ENCODE data around the gene SLC22A31. TPM values are rescaled to one million over a fixed set of nuclear protein-coding genes. Genes with fewer than 3 reads are reported as not detected.
A peak's percentile ranks its signal among the peaks of the same experiment; 100 is the strongest.
"Not testable (repeated sequence)": the region's sequence is repeated elsewhere in the genome, so short reads cannot be mapped to it uniquely, and the experiment has no call there.

The SLC22A31 gene
- total RNA-seq, 1 donor from 2014 or later, result not detected

- peak; percentile 50 for ATAC-seq
Observed at GRCh38 chr16:89192956-89193575, 7.3 kb downstream of the SLC22A31 start.

- ATAC-seq, result peak; percentile 10
Observed at GRCh38 chr16:89192186-89192955, 8.0 kb downstream of the SLC22A31 start.

DNA sequence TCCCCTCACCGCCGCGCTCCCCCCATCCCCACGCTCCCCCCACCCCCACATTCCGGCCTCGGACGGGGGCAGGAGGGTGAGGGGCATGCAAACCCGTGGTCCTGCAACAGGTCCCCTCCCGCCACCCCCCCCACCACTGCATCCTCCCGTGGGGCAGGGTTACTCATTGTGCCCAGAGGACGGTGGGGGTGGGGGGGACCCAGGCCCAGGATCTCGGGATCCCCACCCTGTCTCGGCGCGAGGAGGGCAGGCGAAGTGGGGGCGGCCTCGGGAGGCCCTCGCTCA, 8.5 kb downstream of the SLC22A31 start:
- peak; percentile 1 for ATAC-seq

DNA sequence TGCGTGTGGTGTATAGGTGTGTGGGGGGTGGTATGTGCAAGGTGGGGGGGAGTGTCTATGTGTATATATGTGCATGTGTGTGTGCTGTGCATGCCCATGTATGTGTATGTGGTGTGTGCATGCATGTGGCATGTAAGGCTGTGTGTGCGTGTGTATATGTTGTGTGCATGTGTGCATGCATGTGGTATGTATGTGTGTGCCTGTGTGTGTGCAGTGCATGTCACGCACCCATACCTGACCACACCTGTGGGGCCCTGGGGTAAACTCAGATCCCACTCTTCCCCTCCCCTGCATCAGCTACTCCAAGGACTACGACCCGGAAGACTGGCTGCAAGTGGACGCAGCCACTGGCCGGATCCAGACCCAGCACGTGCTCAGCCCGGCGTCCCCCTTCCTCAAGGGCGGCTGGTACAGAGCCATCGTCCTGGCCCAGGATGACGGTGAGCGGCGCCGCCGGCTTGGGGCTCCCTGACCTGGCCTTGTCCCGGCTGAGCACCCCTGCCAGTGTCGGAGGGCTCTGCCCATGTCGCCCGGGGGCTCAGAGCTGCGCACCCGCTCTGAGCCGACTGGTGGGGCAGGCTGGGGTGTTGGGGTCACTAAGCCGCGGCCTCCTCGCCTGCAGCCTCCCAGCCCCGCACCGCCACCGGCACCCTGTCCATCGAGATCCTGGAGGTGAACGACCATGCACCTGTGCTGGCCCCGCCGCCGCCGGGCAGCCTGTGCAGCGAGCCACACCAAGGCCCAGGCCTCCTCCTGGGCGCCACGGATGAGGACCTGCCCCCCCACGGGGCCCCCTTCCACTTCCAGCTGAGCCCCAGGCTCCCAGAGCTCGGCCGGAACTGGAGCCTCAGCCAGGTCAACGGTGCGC, 9.1 kb downstream of the SLC22A31 start:
- ATAC-seq, result no peak

GRCh38 chr16:89190150-89190958, 10.0 kb downstream of the SLC22A31 start:
- no peak for ATAC-seq

DNA sequence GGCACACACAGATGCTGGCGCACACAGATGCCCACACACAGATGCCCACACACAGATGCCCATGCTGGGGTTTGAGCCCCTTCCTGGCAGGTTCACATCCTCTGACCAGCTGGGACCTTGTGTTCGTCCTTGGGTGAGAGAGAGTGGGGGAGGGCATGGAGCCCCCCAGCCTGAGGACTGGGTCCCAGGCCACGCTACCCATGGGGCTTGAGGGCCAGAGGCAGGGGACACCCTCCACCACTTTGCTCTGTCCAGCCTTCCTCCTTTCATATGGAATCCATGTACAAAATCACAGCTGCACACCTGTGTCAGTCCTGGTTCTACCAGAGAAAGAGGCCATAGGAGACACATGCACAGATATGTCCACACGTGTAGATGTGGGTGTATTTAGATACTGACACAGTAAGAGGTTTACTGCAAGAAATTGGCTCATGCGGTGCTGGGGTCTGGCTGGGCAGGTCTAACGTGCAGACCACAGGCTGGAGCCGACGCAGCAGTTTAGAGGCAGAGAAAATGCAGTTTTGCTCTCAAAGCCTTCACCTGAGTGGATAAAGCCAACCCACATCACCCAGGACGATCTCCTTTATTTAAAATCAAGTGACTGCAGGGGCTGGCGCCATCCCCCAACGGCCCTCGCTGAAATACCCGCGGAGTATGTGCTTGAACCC, 10.8 kb downstream of the SLC22A31 start:
- no peak for ATAC-seq

- not testable (repeated sequence) for ATAC-seq
Observed at GRCh38 chr16:89188471-89189357, 11.6 kb downstream of the SLC22A31 start.

DNA sequence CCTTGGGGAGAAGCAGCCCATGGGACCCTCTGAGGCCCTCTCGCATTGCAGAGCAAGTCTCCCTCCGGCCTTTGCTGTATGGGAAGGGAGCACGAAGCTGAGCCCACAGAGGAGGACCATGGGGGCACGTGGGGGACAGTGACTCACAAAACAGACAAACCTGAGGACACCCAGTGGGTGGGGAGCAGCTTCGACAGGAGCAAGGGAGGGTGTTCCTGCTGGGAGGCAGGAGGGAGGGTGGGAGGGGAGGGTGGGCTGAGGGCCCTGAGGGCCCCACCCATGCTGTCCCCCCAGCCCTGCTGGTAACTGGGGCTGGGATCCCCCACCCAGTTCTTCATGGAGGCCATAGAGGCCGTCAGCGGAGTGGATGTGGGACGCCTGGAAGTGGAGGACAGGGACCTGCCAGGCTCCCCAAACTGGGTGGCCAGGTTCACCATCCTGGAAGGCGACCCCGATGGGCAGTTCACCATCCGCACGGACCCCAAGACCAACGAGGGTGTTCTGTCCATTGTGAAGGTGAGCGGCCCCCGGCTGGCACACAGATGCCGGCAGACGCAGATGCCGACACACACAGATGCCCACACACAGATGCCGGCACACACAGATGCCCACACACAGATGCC, 12.5 kb downstream of the SLC22A31 start:
- ATAC-seq, result peak; percentile 5

GRCh38 chr16:89187032-89187769, 13.1 kb downstream of the SLC22A31 start:
- ATAC-seq, result peak; percentile 6

DNA sequence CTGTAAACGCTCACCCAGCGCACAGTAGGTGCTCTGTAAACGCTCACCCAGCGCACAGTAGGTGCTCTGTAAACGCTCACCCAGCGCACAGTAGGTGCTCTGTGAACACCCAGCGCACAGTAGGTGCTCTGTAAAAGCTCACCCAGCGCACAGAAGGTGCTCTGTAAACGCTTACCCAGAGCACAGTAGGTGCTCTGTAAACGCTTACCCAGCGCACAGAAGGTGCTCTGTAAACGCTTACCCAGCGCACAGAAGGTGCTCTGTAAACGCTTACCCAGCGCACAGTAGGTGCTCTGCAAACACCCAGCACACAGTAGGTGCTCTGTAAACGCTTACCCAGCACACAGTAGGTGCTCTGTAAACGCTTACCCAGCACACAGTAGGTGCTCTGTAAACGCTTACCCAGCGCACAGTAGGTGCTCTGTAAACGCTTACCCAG, 13.7 kb downstream of the SLC22A31 start:
- ATAC-seq, result not testable (repeated sequence)

DNA sequence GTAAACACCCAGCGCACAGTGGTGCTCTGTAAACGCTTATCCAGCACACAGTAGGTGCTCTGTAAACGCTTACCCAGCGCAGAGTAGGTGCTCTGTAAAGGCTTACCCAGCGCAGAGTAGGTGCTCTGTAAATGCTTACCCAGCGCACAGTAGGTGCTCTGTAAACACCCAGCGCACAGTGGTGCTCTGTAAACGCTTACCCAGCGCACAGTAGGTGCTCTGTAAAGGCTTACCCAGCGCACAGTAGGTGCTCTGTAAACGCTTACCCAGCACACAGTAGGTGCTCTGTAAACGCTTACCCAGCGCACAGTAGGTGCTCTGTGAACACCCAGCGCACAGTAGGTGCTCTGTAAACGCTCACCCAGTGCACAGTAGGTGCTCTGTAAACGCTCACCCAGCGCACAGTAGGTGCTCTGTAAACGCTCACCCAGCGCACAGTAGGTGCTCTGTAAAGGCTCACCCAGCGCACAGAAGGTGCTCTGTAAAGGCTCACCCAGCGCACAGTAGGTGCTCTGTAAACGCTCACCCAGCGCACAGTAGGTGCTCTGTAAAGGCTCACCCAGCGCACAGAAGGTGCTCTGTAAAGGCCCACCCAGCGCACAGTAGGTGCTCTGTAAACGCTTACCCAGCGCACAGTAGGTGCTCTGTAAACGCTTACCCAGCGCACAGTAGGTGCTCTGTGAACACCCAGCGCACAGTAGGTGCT, 14.3 kb downstream of the SLC22A31 start:
- not testable (repeated sequence) for ATAC-seq

GRCh38 chr16:89184933-89185794, 15.2 kb downstream of the SLC22A31 start:
- ATAC-seq, result peak; percentile 23

DNA sequence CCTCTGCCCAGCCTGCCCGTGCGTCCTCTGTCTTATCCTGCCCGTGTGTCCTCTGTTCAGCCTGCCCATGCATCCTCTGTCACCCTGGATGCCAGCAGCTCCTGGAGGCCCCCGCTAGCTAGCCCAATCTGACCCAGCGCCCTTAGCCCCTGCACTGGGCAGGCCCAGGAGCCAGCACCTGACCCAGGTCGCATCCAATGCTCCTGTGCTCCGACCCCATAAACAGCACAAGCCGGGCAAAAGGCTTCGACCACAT, 15.7 kb downstream of the SLC22A31 start:
- ATAC-seq, result peak; percentile 19

DNA sequence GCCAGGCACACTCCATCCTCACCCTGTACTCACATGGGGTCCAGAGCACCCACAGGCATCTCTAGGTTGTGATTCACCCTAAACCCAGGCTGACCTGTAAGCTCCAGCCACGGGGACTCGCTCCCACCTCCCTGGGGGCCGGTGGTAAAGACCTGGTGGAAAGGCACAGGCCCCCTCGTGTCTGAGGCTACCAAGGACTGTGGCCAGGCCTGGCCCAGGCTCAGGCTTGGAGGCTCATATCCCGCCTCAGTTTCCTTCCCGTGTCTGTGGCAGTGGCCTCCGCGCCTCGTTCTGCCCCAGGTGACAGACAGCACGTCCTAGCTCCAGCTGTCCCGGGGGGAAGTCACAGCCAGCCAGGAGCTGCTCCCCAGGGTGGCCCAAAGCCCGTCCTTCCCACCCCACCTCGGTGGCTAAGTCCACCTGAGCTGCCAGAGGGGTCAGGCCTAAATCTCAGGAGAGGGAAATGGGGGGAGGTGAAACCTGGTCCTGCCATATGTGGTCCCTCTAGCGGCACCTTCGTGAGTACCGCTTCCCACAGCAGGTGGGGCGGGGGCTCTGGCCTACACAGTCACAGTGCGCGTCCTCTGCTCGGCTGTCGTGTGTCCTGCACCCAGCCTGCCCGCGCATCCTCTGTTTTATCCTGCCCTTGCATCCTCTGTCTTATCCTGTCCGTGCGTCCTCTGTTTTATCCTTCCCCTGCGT, 16.2 kb downstream of the SLC22A31 start:
- peak; percentile 11 for ATAC-seq

DNA sequence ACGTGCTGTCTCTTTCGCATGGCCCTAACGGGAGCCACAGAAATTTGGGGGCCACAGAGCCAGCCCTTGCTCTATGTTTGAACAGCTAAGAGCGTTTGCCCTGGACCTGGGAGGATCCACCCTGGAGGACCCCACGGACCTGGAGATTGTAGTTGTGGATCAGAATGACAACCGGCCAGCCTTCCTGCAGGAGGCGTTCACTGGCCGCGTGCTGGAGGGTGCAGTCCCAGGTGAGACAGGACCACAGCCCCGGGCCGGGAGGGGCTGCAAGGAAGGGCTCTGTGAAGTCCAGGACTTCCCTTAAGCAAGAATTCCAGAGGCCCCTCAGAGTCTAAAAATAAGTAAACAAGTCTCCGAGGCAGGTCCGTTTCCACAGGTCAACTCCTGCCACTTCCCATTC, 16.9 kb downstream of the SLC22A31 start:
- no peak for ATAC-seq

- peak; percentile 3 for ATAC-seq
Observed at GRCh38 chr16:89179656-89180315, 20.6 kb downstream of the SLC22A31 start.

DNA sequence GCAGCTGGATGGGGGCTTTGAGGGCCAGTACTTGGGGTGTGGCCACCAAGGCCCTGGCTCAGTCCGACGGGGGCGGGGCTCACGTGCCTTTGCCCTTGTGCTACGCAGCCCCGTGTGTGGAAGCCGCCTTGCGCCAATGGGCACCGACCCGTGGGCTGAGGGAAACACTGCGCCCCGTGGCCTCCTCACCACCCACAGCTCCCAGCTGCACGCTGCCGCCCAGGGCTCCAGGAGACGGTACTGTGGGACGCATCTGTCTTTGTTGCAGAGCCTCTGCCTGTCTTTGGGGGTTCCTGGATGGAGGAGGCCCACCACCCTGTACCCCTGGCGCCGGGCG, 21.2 kb downstream of the SLC22A31 start:
- ATAC-seq, result no peak
